H1 (cell line): ENCODE measurements around the gene ROPN1. TPM values are rescaled to one million over a fixed set of nuclear protein-coding genes. Genes with fewer than 3 reads are reported as not detected.

ENCODE experiments used
- CTCF ChIA-PET: fragments of 300-600 bp; sonication (Branson Sonifier 250); formaldehyde crosslinking; loops from one replicate; lab custom pipeline; 2021; ENCODE audit not compliant: partially characterized antibody; lab: Charles Lee
- POLR2A ChIA-PET: fragments of 300-600 bp; sonication (Branson Sonifier 250); formaldehyde crosslinking; loops from one replicate; lab custom pipeline; 2021; ENCODE audit warnings: inconsistent platforms; ENCODE audit not compliant: partially characterized antibody; lab: Charles Lee
- DNase-seq, 2 experiments: peaks; one replicate each; pipeline versions ENCODE4 v3.0.0 to v3.0.0-alpha.2; 2010 to 2022; ENCODE audit warnings: low spot score in 2 of 2, low read depth in 1 of 2, mixed read lengths in 1 of 2
- FAIRE-seq: peaks from 2 replicates; lab custom pipeline; 2011; peaks lifted over from hg19 to GRCh38; lab: Jason Lieb, UNC
- H2AFZ ChIP-seq: 2 replicates; pipeline ENCODE4 v1.8.1; 2012; ENCODE audit warnings: low read length, inconsistent platforms
- H2AK5ac ChIP-seq: 2 replicates; pipeline ENCODE4 v1.6.1; 2013; ENCODE audit warnings: low read depth, low read length
- H2BK120ac ChIP-seq: replicated peaks from 2 replicates; pipeline ENCODE3; 2013; ENCODE audit warnings: low read depth, low read length, inconsistent platforms
- H2BK12ac ChIP-seq: 2 replicates; pipeline ENCODE4 v1.6.1; 2013; ENCODE audit warnings: low read depth, low read length
- H2BK15ac ChIP-seq: 2 replicates; pipeline ENCODE4 v1.6.1; 2013; ENCODE audit warnings: low read length
- H2BK20ac ChIP-seq: 2 replicates; pipeline ENCODE4 v1.6.1; 2013; ENCODE audit warnings: low read length
- H2BK5ac ChIP-seq: 2 replicates; pipeline ENCODE4 v1.6.1; 2013; ENCODE audit warnings: low read depth, low read length
- H3K14ac ChIP-seq: 2 replicates; pipeline ENCODE4 v1.6.1; 2013; ENCODE audit warnings: inconsistent platforms; ENCODE audit not compliant: insufficient read length
- H3K18ac ChIP-seq: 2 replicates; pipeline ENCODE4 v1.6.1; 2013; ENCODE audit warnings: low read length; ENCODE audit errors: extremely low read depth
- H3K23ac ChIP-seq: 2 replicates; pipeline ENCODE4 v1.6.1; 2013; ENCODE audit warnings: inconsistent platforms; ENCODE audit not compliant: insufficient read length
- H3K23me2 ChIP-seq: 2 replicates; pipeline ENCODE4 v1.6.1; 2013; ENCODE audit warnings: low read depth, low read length
- H3K27ac ChIP-seq: 2 replicates; pipeline ENCODE4 v1.6.1; 2011; ENCODE audit warnings: low read depth, low read length, inconsistent platforms
- H3K27me3 ChIP-seq, 4 experiments: replicated peaks in 1 of 4; 1 replicate in 1 of 4; 2 replicates in 3 of 4; pipeline versions ENCODE4 v1.6.1 to v1.8.1; 2011 to 2013; ENCODE audit warnings: low read length in 3 of 4, mild to moderate bottlenecking in 3 of 4, inconsistent platforms in 2 of 4, mixed read lengths in 2 of 4, moderate library complexity in 1 of 4; ENCODE audit not compliant: control insufficient read depth in 3 of 4, insufficient read depth in 3 of 4; ENCODE audit errors: extremely low read depth in 1 of 4
- H3K36me3 ChIP-seq, 4 experiments: 2 replicates each; pipeline versions ENCODE4 v1.6.1 to v1.8.1; 2011 to 2013; ENCODE audit warnings: mild to moderate bottlenecking in 4 of 4, low read length in 3 of 4, moderate library complexity in 2 of 4, control low read depth in 1 of 4, inconsistent platforms in 1 of 4; ENCODE audit not compliant: insufficient read depth in 4 of 4, control insufficient read depth in 2 of 4
- H3K4ac ChIP-seq: replicated peaks from 2 replicates; pipeline ENCODE3; 2013; ENCODE audit warnings: low read length, low read depth, mixed read lengths, inconsistent platforms; ENCODE audit not compliant: insufficient read length
- H3K4me1 ChIP-seq, 4 experiments: replicated peaks in 1 of 4; 1 replicate in 1 of 4; 2 replicates in 3 of 4; pipeline versions ENCODE4 v1.6.1 to v1.8.1; 2011 to 2013; ENCODE audit warnings: low read length in 3 of 4, inconsistent platforms in 2 of 4, mixed read lengths in 1 of 4; ENCODE audit not compliant: insufficient read depth in 4 of 4, control insufficient read depth in 3 of 4
- H3K4me2 ChIP-seq, 2 experiments: 2 replicates each; pipeline versions ENCODE4 v1.6.1 to v1.8.1; 2011 to 2013; ENCODE audit warnings: low read depth in 2 of 2, low read length in 2 of 2, control low read depth in 1 of 2, inconsistent platforms in 1 of 2, mild to moderate bottlenecking in 1 of 2; ENCODE audit not compliant: insufficient read depth in 1 of 2
- H3K4me3 ChIP-seq, 4 experiments: fragments of 200-600, 300-600 bp in 1 of 4; sonication (generic), shearing (Covaris generic), sonication (Bioruptor Twin) in 1 of 4; 2 replicates each; pipeline versions ENCODE4 v1.5.1 to v1.8.1; 2011 to 2016; ENCODE audit warnings: low read length in 4 of 4, low read depth in 3 of 4, control low read depth in 2 of 4, inconsistent platforms in 2 of 4, mild to moderate bottlenecking in 2 of 4, mixed read lengths in 1 of 4, moderate library complexity in 1 of 4; ENCODE audit not compliant: insufficient read depth in 2 of 4; ENCODE audit errors: extremely low read depth in 1 of 4
- H3K56ac ChIP-seq: replicated peaks from 2 replicates; pipeline ENCODE3; 2013; ENCODE audit warnings: low read depth, mild to moderate bottlenecking, mixed read lengths, low read length, inconsistent platforms; ENCODE audit not compliant: insufficient read length
- H3K79me1 ChIP-seq: 2 replicates; pipeline ENCODE4 v1.6.1; 2013; ENCODE audit warnings: low read depth, low read length, control low read depth
- H3K79me2 ChIP-seq, 2 experiments: 2 replicates each; pipeline versions ENCODE4 v1.6.1 to v1.8.1; 2012 to 2013; ENCODE audit warnings: low read length in 2 of 2, mild to moderate bottlenecking in 2 of 2, inconsistent platforms in 1 of 2; ENCODE audit not compliant: insufficient read depth in 2 of 2, control insufficient read depth in 1 of 2
- H3K9ac ChIP-seq, 4 experiments: replicated peaks in 1 of 4; 1 replicate in 1 of 4; 2 replicates in 3 of 4; pipeline versions ENCODE4 v1.6.1 to v1.8.1; 2011 to 2013; ENCODE audit warnings: low read depth in 3 of 4, low read length in 3 of 4, control low read depth in 2 of 4, mild to moderate bottlenecking in 2 of 4, moderate library complexity in 2 of 4, inconsistent platforms in 1 of 4; ENCODE audit errors: extremely low read depth in 1 of 4
- H3K9me3 ChIP-seq, 2 experiments: 2 replicates each; pipeline versions ENCODE4 v1.6.1 to v1.8.1; 2012 to 2013; ENCODE audit warnings: mild to moderate bottlenecking in 2 of 2, moderate library complexity in 2 of 2, control low read depth in 1 of 2, inconsistent platforms in 1 of 2, low read depth in 1 of 2, low read length in 1 of 2, mixed read lengths in 1 of 2; ENCODE audit not compliant: insufficient read depth in 2 of 2
- H4K20me1 ChIP-seq, 2 experiments: replicated peaks in 1 of 2; 2 replicates each; pipeline versions ENCODE3 to v1.8.1; 2011 to 2013; ENCODE audit warnings: inconsistent platforms in 2 of 2, low read length in 2 of 2, mild to moderate bottlenecking in 1 of 2; ENCODE audit not compliant: insufficient read depth in 2 of 2, control insufficient read depth in 1 of 2
- H4K5ac ChIP-seq: 2 replicates; pipeline ENCODE4 v1.6.1; 2013; ENCODE audit warnings: low read length, low read depth, mixed read lengths, inconsistent platforms; ENCODE audit not compliant: insufficient read length
- H4K8ac ChIP-seq: 2 replicates; pipeline ENCODE4 v1.8.0; 2013; ENCODE audit warnings: mild to moderate bottlenecking, moderate library complexity, low read length, inconsistent platforms; ENCODE audit not compliant: insufficient read depth; ENCODE audit errors: extremely low read depth
- H4K91ac ChIP-seq: replicated peaks from 2 replicates; pipeline ENCODE3; 2013; ENCODE audit warnings: low read length, mixed read lengths, inconsistent platforms; ENCODE audit not compliant: insufficient read length
- BRCA1 ChIP-seq: IDR thresholded peaks from 2 replicates; pipeline ENCODE4 v1.6.1; 2012; ENCODE audit warnings: low read depth, low read length, improper control_type of control experiment
- NRF1 ChIP-seq: IDR thresholded peaks from 2 replicates; pipeline ENCODE4 v1.6.1; 2011; ENCODE audit warnings: mild to moderate bottlenecking, low read depth, low read length, improper control_type of control experiment
- ZNF274 ChIP-seq: IDR thresholded peaks from 2 replicates; pipeline ENCODE4 v1.7.0; 2012; ENCODE audit warnings: low read length, borderline replicate concordance; ENCODE audit errors: extremely low read depth
- polyA plus RNA-seq, 7 experiments: library from polyadenylated mRNA; depleted of rRNA in 3 of 7; stranded (reverse) in 5 of 7; unstranded in 2 of 7; fragments of >200 nt in 5 of 7; fragments of 200-250 nt in 2 of 7; gene quantifications; 1 replicate in 5 of 7; 2 replicates in 1 of 7; 4 replicates in 1 of 7; pipeline versions ENCODE4 v1.2.1 to v1.2.3, GENCODE V29; 2011 to 2013; ENCODE audit warnings: missing spikeins in 2 of 7, mixed read lengths in 2 of 7
- total RNA-seq: library from RNA; stranded (reverse); fragmentation: NEBNext Ultra II Directional; extraction: Animal tissue kit (Norgen Biotek cat#: 25700); gene quantifications from 2 replicates; pipeline ENCODE4 v1.2.1, GENCODE V29; 2021

Gene ROPN1
- total and polyA plus RNA-seq, 2 of the 8 experiments (the other 6 are each of a cell fraction or from before 2014, with no cell fraction given) = 0.03 TPM; not detected in 1

GRCh38 chr3:123920868-123921267 is 71.1 kb downstream of the ROPN1 start:
- H3K4me3 ChIP-seq = no peak overlapping the region
- H3K56ac ChIP-seq = no peak overlapping the region
- DNase-seq = no peak
- no peaks in the 10 kb centered on the region for H3K27me3 ChIP-seq
- no peak overlapping the region for H2BK12ac ChIP-seq
- H3K36me3 ChIP-seq = peaks cover 0 to 17% (median 3%) of the 10 kb centered on the region in 4 experiments; a peak in 4 of 8 replicates
- H4K91ac ChIP-seq = no peak overlapping the region
- peaks cover 0 to 3% of the 10 kb centered on the region in 2 experiments for H4K20me1 ChIP-seq
- no peak overlapping the region for H3K14ac ChIP-seq
- no peak overlapping the region for H4K5ac ChIP-seq
- no peak overlapping the region for H4K8ac ChIP-seq
- H3K23ac ChIP-seq = no peak overlapping the region
- 0 out of 2 replicates have a peak, but pooled peaks cover 2% of the 10 kb centered on the region for H3K79me1 ChIP-seq
- POLR2A ChIA-PET = no interaction called here
- H3K4me2 ChIP-seq = no peak overlapping the region
- H2AK5ac ChIP-seq = no peak overlapping the region
- CTCF ChIA-PET = interaction anchor here (1.3 to 1.4 kb wide), 3 partner anchors 9 to 269 kb away, joined by 3 to 5 read pairs (median 3); no protein-coding TSS in a partner anchor
- no peak overlapping the region for H2AFZ ChIP-seq
- no peak overlapping the region for H2BK15ac ChIP-seq
- no peak overlapping the region for H3K4ac ChIP-seq
- no peak for FAIRE-seq
- H3K9ac ChIP-seq = no peak overlapping the region
- no peak for TF ChIP-seq NRF1
- TF ChIP-seq ZNF274 = no peak
- no peak for TF ChIP-seq BRCA1
- no peak overlapping the region for H3K18ac ChIP-seq
- no peak overlapping the region for H3K27ac ChIP-seq
- no peak overlapping the region for H2BK20ac ChIP-seq
- H2BK5ac ChIP-seq = no peak overlapping the region
- no peaks in the 10 kb centered on the region for H3K79me2 ChIP-seq
- H3K9me3 ChIP-seq = no peaks in the 10 kb centered on the region
- no peak overlapping the region for H2BK120ac ChIP-seq
- no peaks in the 10 kb centered on the region for H3K23me2 ChIP-seq
- no peaks in the 10 kb centered on the region for H3K4me1 ChIP-seq
